H1 (cell line): ENCODE results near the gene ZNF280B. TPM values are rescaled to one million over a fixed set of nuclear protein-coding genes. Genes with fewer than 3 reads are reported as not detected.

Experiments
- CTCF ChIA-PET: fragments of 300-600 bp; sonication (Branson Sonifier 250); formaldehyde crosslinking; loops from one replicate; lab custom pipeline; 2021; ENCODE audit not compliant: partially characterized antibody; lab: Charles Lee
- POLR2A ChIA-PET: fragments of 300-600 bp; sonication (Branson Sonifier 250); formaldehyde crosslinking; loops from one replicate; lab custom pipeline; 2021; ENCODE audit warnings: inconsistent platforms; ENCODE audit not compliant: partially characterized antibody; lab: Charles Lee
- DNase-seq, 2 experiments: peaks; one replicate each; pipeline versions ENCODE4 v3.0.0 to v3.0.0-alpha.2; 2010 to 2022; ENCODE audit warnings: low spot score in 2 of 2, low read depth in 1 of 2, mixed read lengths in 1 of 2
- FAIRE-seq: peaks from 2 replicates; lab custom pipeline; 2011; peaks lifted over from hg19 to GRCh38; lab: Jason Lieb, UNC
- H2AFZ ChIP-seq: 2 replicates; pipeline ENCODE4 v1.8.1; 2012; ENCODE audit warnings: low read length, inconsistent platforms
- H2AK5ac ChIP-seq: 2 replicates; pipeline ENCODE4 v1.6.1; 2013; ENCODE audit warnings: low read depth, low read length
- H2BK120ac ChIP-seq: replicated peaks from 2 replicates; pipeline ENCODE3; 2013; ENCODE audit warnings: low read depth, low read length, inconsistent platforms
- H2BK12ac ChIP-seq: 2 replicates; pipeline ENCODE4 v1.6.1; 2013; ENCODE audit warnings: low read depth, low read length
- H2BK15ac ChIP-seq: 2 replicates; pipeline ENCODE4 v1.6.1; 2013; ENCODE audit warnings: low read length
- H2BK20ac ChIP-seq: 2 replicates; pipeline ENCODE4 v1.6.1; 2013; ENCODE audit warnings: low read length
- H2BK5ac ChIP-seq: 2 replicates; pipeline ENCODE4 v1.6.1; 2013; ENCODE audit warnings: low read depth, low read length
- H3K14ac ChIP-seq: 2 replicates; pipeline ENCODE4 v1.6.1; 2013; ENCODE audit warnings: inconsistent platforms; ENCODE audit not compliant: insufficient read length
- H3K18ac ChIP-seq: 2 replicates; pipeline ENCODE4 v1.6.1; 2013; ENCODE audit warnings: low read length; ENCODE audit errors: extremely low read depth
- H3K23ac ChIP-seq: 2 replicates; pipeline ENCODE4 v1.6.1; 2013; ENCODE audit warnings: inconsistent platforms; ENCODE audit not compliant: insufficient read length
- H3K23me2 ChIP-seq: 2 replicates; pipeline ENCODE4 v1.6.1; 2013; ENCODE audit warnings: low read depth, low read length
- H3K27ac ChIP-seq: 2 replicates; pipeline ENCODE4 v1.6.1; 2011; ENCODE audit warnings: low read depth, low read length, inconsistent platforms
- H3K27me3 ChIP-seq, 4 experiments: replicated peaks in 1 of 4; 1 replicate in 1 of 4; 2 replicates in 3 of 4; pipeline versions ENCODE4 v1.6.1 to v1.8.1; 2011 to 2013; ENCODE audit warnings: low read length in 3 of 4, mild to moderate bottlenecking in 3 of 4, inconsistent platforms in 2 of 4, mixed read lengths in 2 of 4, moderate library complexity in 1 of 4; ENCODE audit not compliant: control insufficient read depth in 3 of 4, insufficient read depth in 3 of 4; ENCODE audit errors: extremely low read depth in 1 of 4
- H3K36me3 ChIP-seq, 4 experiments: 2 replicates each; pipeline versions ENCODE4 v1.6.1 to v1.8.1; 2011 to 2013; ENCODE audit warnings: mild to moderate bottlenecking in 4 of 4, low read length in 3 of 4, moderate library complexity in 2 of 4, control low read depth in 1 of 4, inconsistent platforms in 1 of 4; ENCODE audit not compliant: insufficient read depth in 4 of 4, control insufficient read depth in 2 of 4
- H3K4ac ChIP-seq: replicated peaks from 2 replicates; pipeline ENCODE3; 2013; ENCODE audit warnings: low read length, low read depth, mixed read lengths, inconsistent platforms; ENCODE audit not compliant: insufficient read length
- H3K4me1 ChIP-seq, 4 experiments: replicated peaks in 1 of 4; 1 replicate in 1 of 4; 2 replicates in 3 of 4; pipeline versions ENCODE4 v1.6.1 to v1.8.1; 2011 to 2013; ENCODE audit warnings: low read length in 3 of 4, inconsistent platforms in 2 of 4, mixed read lengths in 1 of 4; ENCODE audit not compliant: insufficient read depth in 4 of 4, control insufficient read depth in 3 of 4
- H3K4me2 ChIP-seq, 2 experiments: 2 replicates each; pipeline versions ENCODE4 v1.6.1 to v1.8.1; 2011 to 2013; ENCODE audit warnings: low read depth in 2 of 2, low read length in 2 of 2, control low read depth in 1 of 2, inconsistent platforms in 1 of 2, mild to moderate bottlenecking in 1 of 2; ENCODE audit not compliant: insufficient read depth in 1 of 2
- H3K4me3 ChIP-seq, 4 experiments: fragments of 200-600, 300-600 bp in 1 of 4; sonication (generic), shearing (Covaris generic), sonication (Bioruptor Twin) in 1 of 4; 2 replicates each; pipeline versions ENCODE4 v1.5.1 to v1.8.1; 2011 to 2016; ENCODE audit warnings: low read length in 4 of 4, low read depth in 3 of 4, control low read depth in 2 of 4, inconsistent platforms in 2 of 4, mild to moderate bottlenecking in 2 of 4, mixed read lengths in 1 of 4, moderate library complexity in 1 of 4; ENCODE audit not compliant: insufficient read depth in 2 of 4; ENCODE audit errors: extremely low read depth in 1 of 4
- H3K56ac ChIP-seq: replicated peaks from 2 replicates; pipeline ENCODE3; 2013; ENCODE audit warnings: low read depth, mild to moderate bottlenecking, mixed read lengths, low read length, inconsistent platforms; ENCODE audit not compliant: insufficient read length
- H3K79me1 ChIP-seq: 2 replicates; pipeline ENCODE4 v1.6.1; 2013; ENCODE audit warnings: low read depth, low read length, control low read depth
- H3K79me2 ChIP-seq, 2 experiments: 2 replicates each; pipeline versions ENCODE4 v1.6.1 to v1.8.1; 2012 to 2013; ENCODE audit warnings: low read length in 2 of 2, mild to moderate bottlenecking in 2 of 2, inconsistent platforms in 1 of 2; ENCODE audit not compliant: insufficient read depth in 2 of 2, control insufficient read depth in 1 of 2
- H3K9ac ChIP-seq, 4 experiments: replicated peaks in 1 of 4; 1 replicate in 1 of 4; 2 replicates in 3 of 4; pipeline versions ENCODE4 v1.6.1 to v1.8.1; 2011 to 2013; ENCODE audit warnings: low read depth in 3 of 4, low read length in 3 of 4, control low read depth in 2 of 4, mild to moderate bottlenecking in 2 of 4, moderate library complexity in 2 of 4, inconsistent platforms in 1 of 4; ENCODE audit errors: extremely low read depth in 1 of 4
- H3K9me3 ChIP-seq, 2 experiments: 2 replicates each; pipeline versions ENCODE4 v1.6.1 to v1.8.1; 2012 to 2013; ENCODE audit warnings: mild to moderate bottlenecking in 2 of 2, moderate library complexity in 2 of 2, control low read depth in 1 of 2, inconsistent platforms in 1 of 2, low read depth in 1 of 2, low read length in 1 of 2, mixed read lengths in 1 of 2; ENCODE audit not compliant: insufficient read depth in 2 of 2
- H4K20me1 ChIP-seq, 2 experiments: replicated peaks in 1 of 2; 2 replicates each; pipeline versions ENCODE3 to v1.8.1; 2011 to 2013; ENCODE audit warnings: inconsistent platforms in 2 of 2, low read length in 2 of 2, mild to moderate bottlenecking in 1 of 2; ENCODE audit not compliant: insufficient read depth in 2 of 2, control insufficient read depth in 1 of 2
- H4K5ac ChIP-seq: 2 replicates; pipeline ENCODE4 v1.6.1; 2013; ENCODE audit warnings: low read length, low read depth, mixed read lengths, inconsistent platforms; ENCODE audit not compliant: insufficient read length
- H4K8ac ChIP-seq: 2 replicates; pipeline ENCODE4 v1.8.0; 2013; ENCODE audit warnings: mild to moderate bottlenecking, moderate library complexity, low read length, inconsistent platforms; ENCODE audit not compliant: insufficient read depth; ENCODE audit errors: extremely low read depth
- H4K91ac ChIP-seq: replicated peaks from 2 replicates; pipeline ENCODE3; 2013; ENCODE audit warnings: low read length, mixed read lengths, inconsistent platforms; ENCODE audit not compliant: insufficient read length
- CEBPB ChIP-seq: IDR thresholded peaks from 2 replicates; pipeline ENCODE4 v1.6.1; 2012; ENCODE audit warnings: low read depth, low read length
- EP300 ChIP-seq, 2 experiments: IDR thresholded peaks; 1 replicate in 1 of 2; 2 replicates in 1 of 2; pipeline ENCODE4 v1.6.1; 2011 to 2012; ENCODE audit warnings: low read depth in 2 of 2, low read length in 2 of 2, mild to moderate bottlenecking in 2 of 2, borderline replicate concordance in 1 of 2, inconsistent platforms in 1 of 2, moderate library complexity in 1 of 2
- POLR2A ChIP-seq, 2 experiments: IDR thresholded peaks; 1 replicate in 1 of 2; 2 replicates in 1 of 2; pipeline ENCODE4 v1.6.1; 2011; ENCODE audit warnings: low read depth in 2 of 2, low read length in 2 of 2, mild to moderate bottlenecking in 2 of 2; ENCODE audit errors: control extremely low read depth in 1 of 2
- WGBS, 2 experiments: shearing (Covaris generic) in 1 of 2; methylation state at CpG; one replicate each; pipeline versions ENCODE4 v1.1.6 to v1.1.7; 2013 to 2015; ENCODE audit warnings: low lambda C conversion rate in 2 of 2, mixed read lengths in 2 of 2, inconsistent platforms in 1 of 2, low coverage in 1 of 2, missing lambda C conversion rate in 1 of 2; ENCODE audit not compliant: insufficient replicate concordance in 2 of 2, insufficient coverage in 1 of 2, insufficient read length in 1 of 2; ENCODE audit errors: extremely low coverage in 1 of 2, missing lambda C conversion rate in 1 of 2; 5-methylcytosine and 5-hydroxymethylcytosine counted together
- polyA plus RNA-seq, 7 experiments: library from polyadenylated mRNA; depleted of rRNA in 3 of 7; stranded (reverse) in 5 of 7; unstranded in 2 of 7; fragments of >200 nt in 5 of 7; fragments of 200-250 nt in 2 of 7; gene quantifications; 1 replicate in 5 of 7; 2 replicates in 1 of 7; 4 replicates in 1 of 7; pipeline versions ENCODE4 v1.2.1 to v1.2.3, GENCODE V29; 2011 to 2013; ENCODE audit warnings: missing spikeins in 2 of 7, mixed read lengths in 2 of 7
- total RNA-seq: library from RNA; stranded (reverse); fragmentation: NEBNext Ultra II Directional; extraction: Animal tissue kit (Norgen Biotek cat#: 25700); gene quantifications from 2 replicates; pipeline ENCODE4 v1.2.1, GENCODE V29; 2021

The ZNF280B gene
- total and polyA plus RNA-seq, 2 of the 8 experiments (the other 6 are each of a cell fraction or from before 2014, with no cell fraction given): 4.8 to 11.7 TPM

DNA sequence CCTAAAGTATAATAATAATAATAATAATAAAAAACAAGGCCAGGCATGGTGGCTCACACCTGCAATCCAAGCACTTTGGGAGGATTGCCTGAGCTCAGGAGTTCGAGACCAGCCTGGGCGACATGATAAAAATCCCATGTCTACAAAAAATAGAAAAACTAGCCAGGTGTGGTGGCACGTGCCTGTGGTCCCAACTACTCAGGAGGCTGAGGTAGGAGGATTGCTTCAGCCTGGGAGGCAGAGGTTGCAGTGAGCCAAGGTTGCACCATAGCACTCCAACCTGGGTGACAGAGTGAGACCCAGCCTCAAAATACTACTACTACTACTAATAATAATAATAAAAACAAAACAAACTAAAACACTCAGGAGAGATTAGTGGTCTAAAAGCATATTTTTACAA is 27.1 kb upstream of the ZNF280B start:
- H3K4me2 ChIP-seq: no peak overlapping the region
- no peak overlapping the region for H4K8ac ChIP-seq
- no peak overlapping the region for H2AK5ac ChIP-seq
- H3K4me1 ChIP-seq: no peaks in the 10 kb centered on the region
- no peaks in the 10 kb centered on the region for H3K36me3 ChIP-seq
- H3K79me1 ChIP-seq: no peaks in the 10 kb centered on the region
- no peaks in the 10 kb centered on the region for H4K20me1 ChIP-seq
- H3K18ac ChIP-seq: no peak overlapping the region
- no peak overlapping the region for H3K56ac ChIP-seq
- ChIA-PET POLR2A (no interaction called here), CTCF (interaction anchor here (2.0 kb wide), 1 partner anchor 16 kb away, joined by 5 read pairs; the partner anchor contains the start of gene ZNF280A)
- TF ChIP-seq POLR2A (IDR thresholded peaks at IDR 0.05; ENCODE audit: control extremely low read depth in 1 of 2, low read depth in 2 of 2, low read length in 2 of 2) (no peak), CEBPB (no peak), EP300 (IDR thresholded peaks at IDR 0.05; ENCODE audit: borderline replicate concordance in 1 of 2, low read depth in 2 of 2, low read length in 2 of 2) (no peak)
- no peak overlapping the region for H2AFZ ChIP-seq
- no peak overlapping the region for H3K4ac ChIP-seq
- H4K5ac ChIP-seq: no peak overlapping the region
- H4K91ac ChIP-seq: no peak overlapping the region
- H3K14ac ChIP-seq: no peak overlapping the region
- FAIRE-seq (no peak), DNase-seq (no peak)
- H2BK12ac ChIP-seq: no peak overlapping the region
- H3K27ac ChIP-seq: no peak overlapping the region
- no peak overlapping the region for H3K9ac ChIP-seq
- no peak overlapping the region for H2BK5ac ChIP-seq
- no peaks in the 10 kb centered on the region for H3K23me2 ChIP-seq
- H3K79me2 ChIP-seq: no peaks in the 10 kb centered on the region
- no peak overlapping the region for H2BK20ac ChIP-seq
- peaks cover 9 to 29% (median 14%) of the 10 kb centered on the region in 4 experiments for H3K27me3 ChIP-seq
- H2BK120ac ChIP-seq: no peak overlapping the region
- 90% methylated on average over 3 of the region's 3 CpGs; no CpG with 5 or more reads in 1 of the 2 experiments for WGBS, 2 experiments
- H3K4me3 ChIP-seq: no peak overlapping the region
- H2BK15ac ChIP-seq: no peak overlapping the region
- H3K23ac ChIP-seq: no peak overlapping the region
- H3K9me3 ChIP-seq: peaks cover 3 to 27% of the 10 kb centered on the region in 2 experiments; a peak in 2 of 4 replicates
